ENCODE measurements around the gene ADARB2.

Gene ADARB2

GRCh38 chr10:1323951-1324350 lies 413.4 kb downstream of the ADARB2 start:
- no peaks in the 10 kb centered on the region for H3K79me2 ChIP-seq (ENCODE audit: insufficient read depth, low read depth)
- H3K4me3 ChIP-seq (IDR thresholded peaks at IDR 0.05; ENCODE audit: insufficient read depth, low read depth, low read length) = no peak overlapping the region
- no peak for TF ChIP-seq CTCF (conservative IDR thresholded peaks at IDR 0.05; ENCODE audit: low read depth, low read length)
- H3K27me3 ChIP-seq (ENCODE audit: insufficient read depth, low read depth) = no peaks in the 10 kb centered on the region
- no peaks in the 10 kb centered on the region for H4K20me1 ChIP-seq (ENCODE audit: insufficient read depth)
- H3K9ac ChIP-seq = no peak overlapping the region
- H2AFZ ChIP-seq (ENCODE audit: low read depth) = no peak overlapping the region
- no peaks in the 10 kb centered on the region for H3K36me3 ChIP-seq (ENCODE audit: insufficient read depth)
- H3K4me1 ChIP-seq (ENCODE audit: low read depth, poor library complexity, severe bottlenecking) = no peaks in the 10 kb centered on the region
- H3K27ac ChIP-seq = no peak overlapping the region
- H3K4me2 ChIP-seq = no peak overlapping the region

- Histone ChIP-seq H3K4me2 (no peak overlapping the region), H3K79me2 (ENCODE audit: insufficient read depth, low read depth) (no peaks in the 10 kb centered on the region), H3K9ac (no peak overlapping the region), H2AFZ (ENCODE audit: low read depth) (no peak overlapping the region), H3K4me3 (IDR thresholded peaks at IDR 0.05; ENCODE audit: insufficient read depth, low read depth, low read length) (no peak overlapping the region), H3K27ac (no peak overlapping the region), H3K4me1 (ENCODE audit: low read depth, poor library complexity, severe bottlenecking) (no peaks in the 10 kb centered on the region), H4K20me1 (ENCODE audit: insufficient read depth) (no peaks in the 10 kb centered on the region), H3K36me3 (ENCODE audit: insufficient read depth) (no peaks in the 10 kb centered on the region), H3K27me3 (ENCODE audit: insufficient read depth, low read depth) (no peaks in the 10 kb centered on the region)
- TF ChIP-seq CTCF (conservative IDR thresholded peaks at IDR 0.05; ENCODE audit: low read depth, low read length) = no peak
Observed at GRCh38 chr10:1320739-1321320, 416.5 kb downstream of the ADARB2 start.

GRCh38 chr10:1316809-1317143 lies 420.5 kb downstream of the ADARB2 start:
- Histone ChIP-seq H3K4me2 (no peak overlapping the region), H3K9ac (no peak overlapping the region), H3K4me3 (IDR thresholded peaks at IDR 0.05; ENCODE audit: insufficient read depth, low read depth, low read length) (no peak overlapping the region), H3K36me3 (ENCODE audit: insufficient read depth) (no peaks in the 10 kb centered on the region), H3K27ac (no peak overlapping the region), H3K4me1 (ENCODE audit: low read depth, poor library complexity, severe bottlenecking) (no peaks in the 10 kb centered on the region), H3K79me2 (ENCODE audit: insufficient read depth, low read depth) (no peaks in the 10 kb centered on the region), H4K20me1 (ENCODE audit: insufficient read depth) (no peaks in the 10 kb centered on the region), H2AFZ (ENCODE audit: low read depth) (no peak overlapping the region), H3K27me3 (ENCODE audit: insufficient read depth, low read depth) (no peaks in the 10 kb centered on the region)
- TF ChIP-seq CTCF (conservative IDR thresholded peaks at IDR 0.05; ENCODE audit: low read depth, low read length) = no peak

GRCh38 chr10:1316121-1316808 lies 421.1 kb downstream of the ADARB2 start:
- Histone ChIP-seq H3K27me3 (ENCODE audit: insufficient read depth, low read depth) (no peaks in the 10 kb centered on the region), H3K79me2 (ENCODE audit: insufficient read depth, low read depth) (no peaks in the 10 kb centered on the region), H2AFZ (ENCODE audit: low read depth) (no peak overlapping the region), H3K4me3 (IDR thresholded peaks at IDR 0.05; ENCODE audit: insufficient read depth, low read depth, low read length) (no peak overlapping the region), H3K36me3 (ENCODE audit: insufficient read depth) (no peaks in the 10 kb centered on the region), H3K27ac (no peak overlapping the region), H3K4me1 (ENCODE audit: low read depth, poor library complexity, severe bottlenecking) (no peaks in the 10 kb centered on the region), H3K4me2 (no peak overlapping the region), H3K9ac (no peak overlapping the region), H4K20me1 (ENCODE audit: insufficient read depth) (no peaks in the 10 kb centered on the region)
- TF ChIP-seq CTCF (conservative IDR thresholded peaks at IDR 0.05; ENCODE audit: low read depth, low read length) = no peak
